NK-92 (cell line): Measurements from ENCODE around the gene SIRT7.

Experiments
- DNase-seq: peaks from one replicate; lab custom pipeline; 2025; ENCODE audit not compliant: unreplicated experiment; lab: John Stamatoyannopoulos, UW

Gene SIRT7

GRCh38 chr17:81906476-81907218 is 11.3 kb downstream of the SIRT7 start:
- no peak for DNase-seq

- no peak for DNase-seq
These were observed 12.0 kb downstream of the SIRT7 start for GRCh38 chr17:81905993-81906392.

DNA sequence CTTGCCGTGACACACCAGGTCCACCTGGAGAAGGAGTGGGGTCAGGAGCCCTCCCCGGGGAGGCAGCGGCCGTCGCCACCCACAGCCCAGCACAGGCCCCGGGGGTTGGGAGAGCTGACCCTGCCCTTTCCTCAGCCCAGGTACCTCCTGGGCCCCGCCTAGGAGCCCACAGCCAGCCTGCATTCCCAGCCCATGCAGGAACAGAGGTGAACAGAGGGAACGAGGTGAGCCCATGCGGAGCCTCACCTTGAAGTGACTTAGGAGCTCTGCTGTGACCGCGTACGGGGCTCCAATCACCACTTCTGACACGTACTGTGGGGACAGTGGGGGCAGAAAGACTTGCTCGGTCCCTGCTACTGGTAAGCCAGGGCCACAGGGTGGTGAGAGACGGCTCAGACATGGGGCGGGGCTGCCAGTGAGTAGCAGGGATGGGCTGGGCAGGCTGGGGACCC is 12.5 kb downstream of the SIRT7 start:
- DNase-seq, result no peak

DNA sequence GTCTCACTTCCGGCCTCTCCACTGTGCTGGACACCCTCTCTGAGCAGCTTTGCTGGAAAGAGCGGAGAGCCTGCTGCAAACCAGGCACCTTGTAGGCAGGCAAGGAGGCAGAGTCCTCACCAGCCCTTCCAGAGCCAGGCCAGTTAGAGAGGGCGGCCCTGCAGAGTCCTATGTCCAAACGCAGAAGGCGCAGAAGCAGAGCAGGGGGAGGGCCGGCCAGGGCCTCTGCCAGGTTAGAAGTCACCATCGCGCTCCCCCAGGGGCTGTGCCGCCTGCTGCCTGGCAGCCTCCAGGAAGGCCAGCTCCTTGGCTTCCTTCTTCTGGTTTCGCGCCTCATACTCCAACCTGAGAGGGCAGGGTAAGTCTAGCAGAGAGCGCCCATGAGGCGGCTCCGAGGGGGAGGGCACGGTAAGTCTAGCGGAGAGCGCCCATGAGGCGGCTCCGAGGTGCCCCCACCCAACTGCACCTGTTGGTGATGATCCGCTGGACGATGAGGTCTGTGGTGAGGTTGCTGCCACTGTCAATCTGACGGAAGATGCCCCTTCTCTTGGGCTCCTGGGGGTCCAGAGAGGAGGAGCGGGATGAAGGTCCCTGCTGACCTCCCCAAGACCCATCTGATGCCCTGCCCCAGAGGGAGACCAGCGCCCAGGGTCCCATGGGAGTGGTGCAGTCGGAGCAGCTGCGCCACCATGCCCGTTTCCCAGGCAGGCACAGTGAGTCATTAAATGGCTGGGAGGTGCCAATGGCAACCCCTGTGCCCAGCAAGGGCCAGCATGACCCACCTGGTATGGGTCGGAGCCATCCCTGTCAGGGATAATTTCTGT is 13.2 kb downstream of the SIRT7 start:
- DNase-seq, result no peak

DNA sequence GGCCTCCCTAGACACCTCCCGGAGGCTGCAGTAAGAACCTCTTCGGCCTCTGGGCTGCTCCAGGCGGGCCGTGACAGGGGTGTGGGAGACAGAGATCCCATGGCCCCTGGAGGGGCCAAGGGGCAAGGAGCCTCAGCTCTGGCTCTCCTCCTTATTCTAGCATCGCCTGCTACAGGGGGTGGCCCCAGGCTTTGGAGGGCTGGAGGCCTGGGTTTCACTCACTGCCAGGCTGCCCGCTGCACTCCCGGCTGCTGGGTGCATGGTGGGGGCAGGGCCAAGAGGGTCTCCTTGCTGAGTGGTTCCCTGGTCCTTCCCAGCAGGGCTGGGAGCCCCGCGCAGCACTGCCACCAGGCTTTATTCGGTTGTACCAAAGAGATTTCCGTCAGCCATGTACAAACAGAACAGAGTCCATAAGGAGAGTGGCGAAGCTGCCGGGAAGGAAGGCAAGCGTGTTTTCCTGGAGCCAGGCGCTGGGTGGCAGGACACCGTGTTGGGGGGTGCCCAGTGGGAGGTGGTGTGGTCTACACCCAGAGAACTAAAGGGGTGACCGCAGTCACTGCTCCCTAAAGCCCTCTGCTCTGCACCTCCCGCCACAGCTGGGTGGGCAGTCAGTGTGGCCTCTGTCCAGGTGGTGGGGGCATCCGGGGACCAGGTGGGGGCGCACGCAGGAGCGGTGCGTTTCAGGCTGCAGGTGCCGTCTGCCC is 13.9 kb downstream of the SIRT7 start:
- DNase-seq, result no peak

GRCh38 chr17:81903415-81903831 is 14.6 kb downstream of the SIRT7 start:
- no peak for DNase-seq

DNA sequence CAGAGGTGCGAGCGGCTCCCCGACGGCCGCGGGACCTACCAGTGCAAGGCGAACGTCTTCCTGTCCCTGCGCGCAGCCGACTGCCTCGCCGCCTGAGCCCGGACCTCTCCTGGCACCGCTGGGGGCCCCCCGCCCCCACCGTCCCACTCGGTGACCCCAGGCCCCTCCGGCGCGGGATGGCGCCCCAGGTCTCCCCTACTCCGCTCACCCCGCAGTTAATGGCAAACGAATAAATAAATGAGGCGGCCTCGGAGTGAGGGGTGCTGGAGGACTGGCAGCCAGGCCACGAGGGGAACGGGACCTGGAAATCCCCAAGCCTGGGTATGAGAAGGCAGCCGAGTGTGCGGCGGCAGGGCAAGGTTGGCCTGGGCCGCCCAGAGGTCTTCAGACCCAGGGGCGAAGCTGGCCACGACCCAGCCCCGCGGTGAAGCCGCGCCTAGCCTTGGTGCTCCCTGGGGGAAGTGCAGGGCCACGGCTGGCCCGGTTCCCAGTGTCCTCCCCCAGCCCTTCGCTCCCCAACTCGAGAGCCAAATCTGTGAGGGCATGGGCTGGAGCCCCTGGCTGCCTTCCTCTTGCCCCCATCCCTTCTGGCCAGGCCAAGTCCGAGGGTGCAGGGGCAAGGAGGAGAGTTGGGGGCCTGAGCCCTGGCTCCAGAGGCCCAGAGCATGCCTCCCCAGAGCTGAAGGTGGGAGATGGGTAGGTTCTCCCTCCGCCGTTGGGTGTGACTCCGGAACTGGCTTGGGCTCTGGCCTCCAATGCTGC is 15.1 kb downstream of the SIRT7 start:
- no peak for DNase-seq

DNA sequence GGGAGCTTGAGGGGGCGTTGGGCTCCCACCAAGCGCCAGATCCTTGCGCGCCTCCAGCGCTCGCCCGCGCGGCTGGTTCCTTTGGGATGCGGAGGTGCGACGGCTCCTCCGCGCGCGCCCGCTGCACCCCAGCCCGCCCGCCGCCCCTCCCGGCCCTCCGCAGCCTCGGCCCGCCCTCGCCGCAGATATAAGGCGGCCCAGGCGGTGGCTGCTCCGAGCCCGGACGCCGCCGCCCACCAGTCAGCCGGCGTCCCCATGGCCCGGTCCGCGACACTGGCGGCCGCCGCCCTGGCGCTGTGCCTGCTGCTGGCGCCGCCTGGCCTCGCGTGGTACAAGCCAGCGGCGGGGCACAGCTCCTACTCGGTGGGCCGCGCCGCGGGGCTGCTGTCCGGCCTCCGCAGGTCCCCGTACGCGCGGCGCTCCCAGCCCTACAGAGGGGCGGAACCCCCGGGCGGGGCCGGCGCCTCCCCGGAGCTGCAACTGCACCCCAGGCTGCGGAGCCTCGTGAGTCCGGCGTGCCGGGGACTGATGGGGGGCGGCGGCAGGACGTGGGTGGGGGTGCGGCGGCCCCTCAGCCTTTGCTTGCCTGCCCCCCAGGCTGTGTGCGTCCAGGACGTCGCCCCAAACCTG is 15.8 kb downstream of the SIRT7 start, which contains the start of gene NPB:
Gene NPB, plus strand, starts transcription at position 216 of the 630 bp plus-strand sequence. Its CDS starts 40 bp downstream, at position 256.
- no peak for DNase-seq

DNA sequence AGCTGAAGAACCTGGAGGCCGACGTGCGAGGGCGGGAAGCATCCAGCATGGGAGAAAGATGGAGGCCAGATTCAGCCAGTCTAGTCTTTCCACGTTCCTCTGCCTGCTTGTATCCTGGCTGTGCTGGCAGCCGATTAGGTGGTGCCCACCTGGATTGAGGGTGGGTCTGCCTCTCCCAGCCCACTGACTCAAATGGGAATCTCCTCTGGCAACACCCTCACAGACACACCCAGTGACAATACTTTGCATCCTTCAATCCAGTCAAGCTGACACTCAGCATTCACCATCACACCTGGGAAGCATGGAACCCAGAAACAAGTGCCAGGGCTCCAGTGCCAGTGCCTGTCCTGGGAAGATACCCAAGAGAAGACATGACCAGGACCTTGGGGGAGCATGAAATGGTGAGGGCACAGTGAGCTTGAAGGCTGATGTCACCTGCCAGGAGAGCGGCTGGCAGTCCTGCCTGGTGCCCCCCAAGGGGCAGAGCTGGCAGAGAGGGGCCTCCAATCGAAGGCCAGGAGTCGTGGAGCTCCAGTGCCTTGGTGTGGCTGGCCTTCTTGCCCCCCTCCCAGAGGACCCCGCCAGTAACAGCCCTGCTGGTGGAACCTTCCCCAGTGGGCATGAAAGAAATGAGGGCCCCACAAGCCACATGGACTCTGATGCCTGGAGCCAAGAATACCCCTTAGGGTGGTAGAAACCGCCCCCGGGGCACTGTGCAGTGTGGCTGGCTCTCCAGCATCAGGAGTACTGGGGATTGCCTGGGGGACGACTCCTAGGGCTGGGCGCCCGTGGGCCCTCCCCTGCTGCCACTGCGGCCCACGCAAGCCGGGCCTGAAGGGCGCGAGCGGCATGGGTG is 16.6 kb downstream of the SIRT7 start:
- no peak for DNase-seq

DNA sequence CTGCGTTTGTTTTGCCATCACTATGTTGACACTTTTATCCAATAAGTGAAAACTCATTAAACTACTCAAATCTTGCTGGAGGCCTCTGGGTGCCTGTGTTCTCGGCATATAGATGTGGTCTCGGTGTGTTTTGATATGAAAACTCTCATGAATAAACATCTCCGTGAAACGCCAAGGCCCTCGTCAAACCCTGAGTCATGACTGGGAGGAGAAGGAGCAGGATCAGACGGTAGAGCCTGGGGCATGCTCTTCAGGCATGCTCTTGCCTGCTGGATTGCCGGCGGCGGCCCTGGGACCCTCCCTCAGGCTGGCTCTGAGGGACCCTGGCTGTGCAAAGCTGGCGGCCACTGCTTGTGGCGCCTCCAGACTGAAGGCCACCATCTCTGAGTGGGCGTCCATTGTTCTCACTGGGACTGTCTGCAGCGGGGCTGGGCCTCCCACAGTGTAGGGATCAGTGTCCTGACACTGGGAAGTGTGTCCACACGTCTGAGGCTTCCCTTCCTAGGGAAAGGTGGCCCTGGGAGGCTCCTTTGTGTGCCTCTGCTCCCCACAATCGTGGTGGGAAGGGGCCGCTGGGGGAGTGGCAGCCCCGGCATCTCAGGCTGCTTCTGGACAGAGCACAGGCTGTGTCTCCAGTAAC is 17.7 kb downstream of the SIRT7 start:
- no peak for DNase-seq

DNA sequence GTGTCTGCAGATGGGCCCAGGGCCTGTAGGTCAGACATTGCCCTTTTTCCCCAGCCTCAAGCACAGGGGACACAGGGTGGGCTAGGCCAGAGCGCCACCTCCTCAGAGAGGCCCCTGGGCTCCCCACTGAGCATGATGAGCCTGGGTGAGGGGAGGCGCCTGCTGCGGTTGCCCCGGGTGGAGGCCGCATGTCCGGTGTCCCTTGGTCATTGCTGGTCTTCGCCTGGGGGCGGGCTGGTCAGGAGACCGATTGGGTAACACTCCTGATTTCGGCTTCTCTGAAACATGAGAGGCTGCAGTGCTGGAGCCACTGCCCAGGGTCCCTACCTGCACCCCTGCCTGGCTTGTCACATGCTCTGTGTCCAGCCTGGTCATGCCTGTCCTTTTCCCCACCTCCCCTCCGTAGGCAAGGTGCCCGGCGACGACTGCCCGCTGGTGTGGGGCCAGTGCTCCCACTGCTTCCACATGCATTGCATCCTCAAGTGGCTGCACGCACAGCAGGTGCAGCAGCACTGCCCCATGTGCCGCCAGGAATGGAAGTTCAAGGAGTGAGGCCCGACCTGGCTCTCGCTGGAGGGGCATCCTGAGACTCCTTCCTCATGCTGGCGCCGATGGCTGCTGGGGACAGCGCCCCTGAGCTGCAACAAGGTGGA is 18.3 kb downstream of the SIRT7 start:
- DNase-seq, result no peak

GRCh38 chr17:81898885-81899284 is 19.1 kb downstream of the SIRT7 start:
- DNase-seq, result no peak

DNA sequence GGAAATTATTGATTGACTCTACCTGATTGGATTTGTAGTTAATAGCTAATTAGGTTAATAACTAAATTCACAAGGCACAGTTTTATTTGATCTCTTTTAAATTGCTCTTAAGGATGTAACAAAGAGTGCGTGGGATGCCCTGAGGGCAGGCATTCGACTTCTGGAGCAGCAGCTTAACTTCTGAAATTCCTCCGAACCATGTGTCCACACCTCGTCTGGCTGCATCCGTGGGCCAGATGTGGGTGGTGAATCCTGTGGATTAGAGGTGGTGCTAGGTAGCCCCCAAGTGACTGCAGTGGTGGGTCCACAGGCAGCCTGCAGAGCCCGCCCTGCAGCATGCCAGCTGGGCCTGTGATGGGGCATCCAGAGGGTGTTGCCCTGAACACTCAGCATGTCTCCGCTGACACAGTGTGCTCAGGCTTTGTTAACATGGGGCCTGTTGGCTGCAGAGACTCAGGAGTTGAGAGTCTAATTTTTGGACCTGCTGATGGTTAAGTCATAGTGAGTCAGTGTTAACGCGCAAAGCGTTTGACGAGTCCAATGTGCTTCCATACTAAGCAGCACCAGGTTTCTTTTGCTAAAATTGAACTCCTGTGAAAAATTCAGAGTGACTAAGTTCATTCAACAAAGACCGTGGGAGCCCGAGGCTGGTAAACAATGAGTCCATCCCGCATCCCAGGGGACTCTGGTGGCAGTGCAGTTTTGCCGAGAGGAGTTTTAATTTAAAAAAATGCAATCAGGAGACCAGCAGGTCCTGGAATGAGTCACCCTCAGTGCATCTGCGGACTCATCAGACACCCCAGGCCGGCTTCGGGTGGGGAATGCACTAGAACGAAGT is 19.7 kb downstream of the SIRT7 start:
- no peak for DNase-seq

GRCh38 chr17:81895400-81895799 is 22.6 kb downstream of the SIRT7 start:
- DNase-seq, result no peak

GRCh38 chr17:81891303-81891552 is 26.7 kb downstream of the SIRT7 start:
- DNase-seq, result no peak

- no peak for DNase-seq
These were observed 27.3 kb downstream of the SIRT7 start for GRCh38 chr17:81890447-81891302.

DNA sequence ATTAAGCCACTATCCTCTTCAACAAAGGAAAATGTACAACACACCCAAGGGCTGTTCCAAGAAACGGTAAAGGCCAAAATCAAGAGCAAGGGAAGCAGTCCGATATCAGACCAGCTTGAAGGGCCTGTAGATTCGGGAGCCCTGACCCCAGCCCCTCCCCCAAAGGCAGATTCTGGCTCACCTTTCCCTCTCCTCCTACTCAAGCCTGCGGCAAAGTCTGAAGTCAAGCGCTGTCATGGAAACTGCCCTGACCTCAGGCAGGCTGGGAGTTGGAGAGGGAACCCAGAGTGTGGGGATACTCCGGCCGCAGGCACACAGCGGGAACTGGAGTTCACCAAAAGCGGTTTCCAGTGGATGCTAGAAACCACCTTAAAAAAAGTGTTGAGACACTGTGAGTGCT is 28.4 kb downstream of the SIRT7 start:
- DNase-seq, result no peak
